Endothelial cell of umbilical vein (primary cell): ENCODE data around the gene RLN1. TPM values are rescaled to one million over a fixed set of nuclear protein-coding genes. Genes with fewer than 3 reads are reported as not detected.

Experiments
- BruUV-seq: library from RNA; stranded (reverse); fragments of 400-500 nt; replicated peaks from 2 replicates; lab custom pipeline; 2021; lab: Mats Ljungman, UMichigan
- CTCF ChIA-PET: fragments of 300-600, 350-600 bp; sonication (Branson Sonifier 250); formaldehyde crosslinking; loops from one replicate; lab custom pipeline; 2021; ENCODE audit warnings: antibody characterized with exemption, inconsistent platforms; lab: Charles Lee
- POLR2A ChIA-PET: fragments of 300-600, 350-600 bp; sonication (Branson Sonifier 250); formaldehyde crosslinking; loops from one replicate; lab custom pipeline; 2021; ENCODE audit warnings: antibody characterized with exemption, inconsistent platforms; lab: Charles Lee
- DNase-seq: peaks from one replicate; pipeline ENCODE4 v3.0.0-alpha.2; 2011; ENCODE audit warnings: low read depth, low spot score
- FAIRE-seq: peaks from 2 replicates; lab custom pipeline; 2011; peaks lifted over from hg19 to GRCh38; lab: Jason Lieb, UNC
- H2AFZ ChIP-seq: 2 replicates; pipeline ENCODE4 v1.6.0; 2012; ENCODE audit warnings: low read depth, low read length, control low read depth, inconsistent platforms
- H3K27ac ChIP-seq: 2 replicates; pipeline ENCODE4 v1.5.1; 2011; ENCODE audit warnings: low read depth, mild to moderate bottlenecking, control low read depth, low read length, moderate library complexity; ENCODE audit not compliant: insufficient read depth
- H3K27me3 ChIP-seq, 2 experiments: 2 replicates each; pipeline versions ENCODE4 v1.6.0 to v1.6.1; 2011; ENCODE audit warnings: low read length in 2 of 2, mixed read lengths in 1 of 2; ENCODE audit not compliant: control insufficient read depth in 2 of 2, insufficient read depth in 2 of 2
- H3K36me3 ChIP-seq, 2 experiments: 2 replicates in 1 of 2; 3 replicates in 1 of 2; pipeline ENCODE4 v1.5.1; 2011; ENCODE audit warnings: low read length in 2 of 2, mild to moderate bottlenecking in 1 of 2, moderate library complexity in 1 of 2; ENCODE audit not compliant: control insufficient read depth in 2 of 2, insufficient read depth in 2 of 2; ENCODE audit errors: extremely low read depth in 1 of 2
- H3K4me1 ChIP-seq: 3 replicates; pipeline ENCODE4 v1.5.1; 2011; ENCODE audit warnings: mild to moderate bottlenecking, low read length; ENCODE audit not compliant: control insufficient read depth, insufficient read depth; ENCODE audit errors: extremely low read depth
- H3K4me2 ChIP-seq: 2 replicates; pipeline ENCODE4 v1.6.1; 2011; ENCODE audit warnings: low read length, control low read depth, mixed read lengths; ENCODE audit not compliant: insufficient read depth
- H3K4me3 ChIP-seq, 3 experiments: fragments of 200-600 bp in 1 of 3; sonication (generic), shearing (Covaris generic) in 1 of 3; replicated peaks in 1 of 3; 2 replicates each; pipeline ENCODE4 v1.5.1; 2011 to 2016; ENCODE audit warnings: control low read depth in 3 of 3, low read length in 3 of 3, mild to moderate bottlenecking in 2 of 3, inconsistent platforms in 1 of 3, low read depth in 1 of 3, moderate library complexity in 1 of 3; ENCODE audit not compliant: insufficient read depth in 1 of 3
- H3K79me2 ChIP-seq: 2 replicates; pipeline ENCODE4 v1.6.0; 2012; ENCODE audit warnings: low read length, inconsistent platforms; ENCODE audit not compliant: control insufficient read depth, insufficient read depth
- H3K9ac ChIP-seq: replicated peaks from 2 replicates; pipeline ENCODE3; 2011; ENCODE audit warnings: low read length, control low read depth; ENCODE audit not compliant: insufficient read depth; ENCODE audit errors: extremely low read depth
- H3K9me1 ChIP-seq: replicated peaks from 3 replicates; pipeline ENCODE4 v1.6.0; 2011; ENCODE audit warnings: mild to moderate bottlenecking, low read length; ENCODE audit not compliant: control insufficient read depth, insufficient read depth; ENCODE audit errors: extremely low read depth
- H3K9me3 ChIP-seq: replicated peaks from 2 replicates; pipeline ENCODE4 v1.5.1; 2012; ENCODE audit warnings: low read length, inconsistent platforms; ENCODE audit not compliant: control insufficient read depth, insufficient read depth
- H4K20me1 ChIP-seq: replicated peaks from 2 replicates; pipeline ENCODE3; 2011; ENCODE audit warnings: mild to moderate bottlenecking, low read length; ENCODE audit not compliant: control insufficient read depth, insufficient read depth; ENCODE audit errors: extremely low read depth
- EZH2 ChIP-seq: IDR thresholded peaks from 2 replicates; pipeline ENCODE4 v1.6.1; 2012; ENCODE audit warnings: borderline replicate concordance, low read depth, mild to moderate bottlenecking, moderate library complexity, low read length, inconsistent platforms; ENCODE audit not compliant: severe bottlenecking
- FOS ChIP-seq: IDR thresholded peaks from 2 replicates; pipeline ENCODE4 v1.6.1; 2011; ENCODE audit warnings: mild to moderate bottlenecking, low read length, moderate library complexity, borderline replicate concordance; ENCODE audit not compliant: insufficient read depth
- GATA2 ChIP-seq: IDR thresholded peaks from 2 replicates; pipeline ENCODE4 v1.7.0; 2011; ENCODE audit warnings: low read depth, mild to moderate bottlenecking, moderate library complexity, mixed read lengths, low read length; ENCODE audit not compliant: insufficient read length, insufficient read depth
- JUN ChIP-seq: IDR thresholded peaks from 2 replicates; pipeline ENCODE4 v1.6.1; 2011; ENCODE audit warnings: borderline replicate concordance, low read depth; ENCODE audit not compliant: insufficient read length, insufficient read depth
- MYC ChIP-seq: IDR thresholded peaks from one replicate; pipeline ENCODE4 v1.6.1; 2011; ENCODE audit warnings: mild to moderate bottlenecking, low read depth, low read length
- POLR2A ChIP-seq: IDR thresholded peaks from 2 replicates; pipeline ENCODE4 v1.6.1; 2012; ENCODE audit warnings: low read depth, mild to moderate bottlenecking, control low read depth, low read length
- POLR2AphosphoS5 ChIP-seq: IDR thresholded peaks from 2 replicates; pipeline ENCODE4 v1.6.1; 2012; ENCODE audit warnings: low read depth, mild to moderate bottlenecking, control low read depth, low read length, moderate library complexity; ENCODE audit not compliant: insufficient read depth
- dilution Hi-C: fragments of 300-500 bp; cut with MboI; formaldehyde crosslinking; loops from one replicate; pipeline ENCODE4 v1.15.0; 2019; ENCODE audit warnings: low sequenced_read_pairs; ENCODE audit not compliant: extremely low pct_ligation_motif_present
- intact Hi-C: fragments of 100-400 bp; cut with micrococcal nuclease; formaldehyde crosslinking; loops from one replicate; pipeline ENCODE4 v1.10.0; 2022
- polyA plus RNA-seq, 4 experiments: library from polyadenylated mRNA; depleted of rRNA in 3 of 4; stranded (reverse) in 3 of 4; unstranded in 1 of 4; fragments of >200 nt; gene quantifications; 2 replicates each; pipeline versions ENCODE4 v1.2.1 to v1.2.3, GENCODE V29; 2011 to 2012; ENCODE audit warnings: missing spikeins in 1 of 4
- total RNA-seq: library from RNA; stranded (reverse); gene quantifications from 2 replicates; pipeline ENCODE4 v1.2.3, GENCODE V29; 2021
- TF ChIP-seq, protein P1 (sequence below): IDR thresholded peaks from 2 replicates; pipeline ENCODE4 v1.6.1; 2011; ENCODE audit not compliant: insufficient read depth, insufficient read length
- TF ChIP-seq, protein P2 (sequence below), 2 donors: IDR thresholded peaks; 1 replicate in 1 of 2; 2 replicates in 1 of 2; pipeline ENCODE4 v1.5.1; 2011; ENCODE audit warnings: low read length in 2 of 2, mild to moderate bottlenecking in 2 of 2, moderate library complexity in 2 of 2, control low read depth in 1 of 2, inconsistent platforms in 1 of 2, low read depth in 1 of 2; ENCODE audit not compliant: insufficient read depth in 1 of 2; ENCODE audit errors: extremely low read depth in 1 of 2

The RLN1 gene
- total and polyA plus RNA-seq, 2 donors (not counting 3 experiments of a cell fraction or from before 2014, with no cell fraction given), result not detected

DNA sequence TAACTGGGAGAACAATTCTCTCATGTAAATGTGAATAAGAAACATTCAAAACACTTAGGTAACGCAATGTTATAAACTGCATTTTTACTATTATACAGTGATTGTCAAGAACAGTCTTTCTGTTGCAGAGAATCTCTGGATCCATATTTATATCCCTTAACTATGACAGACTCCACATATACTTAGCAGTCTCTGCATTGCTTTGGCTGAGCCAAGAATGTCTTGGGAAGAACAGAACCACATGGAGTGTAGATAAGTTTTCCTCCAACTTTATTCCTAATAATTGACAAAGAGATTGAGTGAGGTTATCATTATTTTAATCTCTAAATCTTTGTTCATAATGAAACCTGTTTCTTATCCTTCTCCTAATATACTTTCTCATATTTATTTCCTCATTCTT, 15.6 kb upstream of the RLN1 start:
- no peaks in the 10 kb centered on the region for H3K79me2 ChIP-seq
- H3K4me1 ChIP-seq, result no peaks in the 10 kb centered on the region
- no peaks in the 10 kb centered on the region for H3K9me3 ChIP-seq
- POLR2A ChIA-PET, result no interaction called here
- CTCF ChIA-PET, result no interaction called here
- dilution Hi-C loops, result no loop called here
- H3K27ac ChIP-seq, result no peak overlapping the region
- H3K4me3 ChIP-seq, result no peak overlapping the region
- DNase-seq, result no peak
- BruUV-seq, result no TSS peak
- no peak for FAIRE-seq
- H3K36me3 ChIP-seq, result no peaks in the 10 kb centered on the region
- TF ChIP-seq POLR2A (no peak), MYC (no peak)
- TF ChIP-seq, protein P1, sequence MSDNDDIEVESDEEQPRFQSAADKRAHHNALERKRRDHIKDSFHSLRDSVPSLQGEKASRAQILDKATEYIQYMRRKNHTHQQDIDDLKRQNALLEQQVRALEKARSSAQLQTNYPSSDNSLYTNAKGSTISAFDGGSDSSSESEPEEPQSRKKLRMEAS, result no peak
- TF ChIP-seq, protein P2, sequence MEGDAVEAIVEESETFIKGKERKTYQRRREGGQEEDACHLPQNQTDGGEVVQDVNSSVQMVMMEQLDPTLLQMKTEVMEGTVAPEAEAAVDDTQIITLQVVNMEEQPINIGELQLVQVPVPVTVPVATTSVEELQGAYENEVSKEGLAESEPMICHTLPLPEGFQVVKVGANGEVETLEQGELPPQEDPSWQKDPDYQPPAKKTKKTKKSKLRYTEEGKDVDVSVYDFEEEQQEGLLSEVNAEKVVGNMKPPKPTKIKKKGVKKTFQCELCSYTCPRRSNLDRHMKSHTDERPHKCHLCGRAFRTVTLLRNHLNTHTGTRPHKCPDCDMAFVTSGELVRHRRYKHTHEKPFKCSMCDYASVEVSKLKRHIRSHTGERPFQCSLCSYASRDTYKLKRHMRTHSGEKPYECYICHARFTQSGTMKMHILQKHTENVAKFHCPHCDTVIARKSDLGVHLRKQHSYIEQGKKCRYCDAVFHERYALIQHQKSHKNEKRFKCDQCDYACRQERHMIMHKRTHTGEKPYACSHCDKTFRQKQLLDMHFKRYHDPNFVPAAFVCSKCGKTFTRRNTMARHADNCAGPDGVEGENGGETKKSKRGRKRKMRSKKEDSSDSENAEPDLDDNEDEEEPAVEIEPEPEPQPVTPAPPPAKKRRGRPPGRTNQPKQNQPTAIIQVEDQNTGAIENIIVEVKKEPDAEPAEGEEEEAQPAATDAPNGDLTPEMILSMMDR (IDR thresholded peaks at IDR 0.05; ENCODE audit: extremely low read depth in 1 of 2, insufficient read depth in 1 of 2, low read depth in 1 of 2, low read length in 2 of 2), result no peak
- H3K9me1 ChIP-seq, result no peaks in the 10 kb centered on the region
- intact Hi-C loops, result no loop called here
- H2AFZ ChIP-seq, result no peak overlapping the region
- H3K4me2 ChIP-seq, result no peak overlapping the region
- no peaks in the 10 kb centered on the region for H4K20me1 ChIP-seq
- no peaks in the 10 kb centered on the region for H3K27me3 ChIP-seq
- no peak overlapping the region for H3K9ac ChIP-seq

DNA sequence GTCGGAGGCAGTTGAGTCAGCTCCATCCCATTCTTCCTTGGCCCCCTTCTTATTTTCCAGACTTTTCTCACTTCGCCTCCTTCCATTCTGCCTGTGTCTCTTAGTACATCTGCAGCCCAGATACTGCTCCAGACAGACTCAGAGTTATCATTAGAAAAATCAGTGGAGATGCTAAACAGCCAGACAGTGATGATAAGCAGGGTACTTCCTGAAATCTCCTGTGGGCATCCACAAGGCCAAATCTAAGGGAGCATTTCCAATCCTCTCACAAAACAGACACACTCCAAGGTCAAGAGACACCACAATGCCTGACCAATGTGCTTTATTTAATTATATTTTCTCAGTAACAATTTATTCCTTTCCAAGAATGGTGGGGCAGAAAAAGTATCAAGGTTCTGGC, 14.5 kb upstream of the RLN1 start:
- Histone ChIP-seq H3K9ac (no peak overlapping the region), H4K20me1 (no peaks in the 10 kb centered on the region), H3K36me3 (no peaks in the 10 kb centered on the region), H3K79me2 (no peaks in the 10 kb centered on the region), H2AFZ (no peak overlapping the region), H3K9me1 (no peaks in the 10 kb centered on the region), H3K4me2 (no peak overlapping the region), H3K4me3 (no peak overlapping the region), H3K4me1 (no peaks in the 10 kb centered on the region), H3K27ac (no peak overlapping the region), H3K9me3 (no peaks in the 10 kb centered on the region), H3K27me3 (no peaks in the 10 kb centered on the region)
- TF ChIP-seq MYC, result no peak
- no peak for TF ChIP-seq POLR2A
- TF ChIP-seq GATA2, result no peak
- TF ChIP-seq, protein P2 (IDR thresholded peaks at IDR 0.05; ENCODE audit: extremely low read depth in 1 of 2, insufficient read depth in 1 of 2, low read depth in 1 of 2, low read length in 2 of 2), result no peak
- TF ChIP-seq JUN, result no peak
- TF ChIP-seq, protein P1, result no peak
- no peak for TF ChIP-seq EZH2
- no peak for TF ChIP-seq FOS
- TF ChIP-seq POLR2AphosphoS5, result no peak
- dilution Hi-C loops, result no loop called here
- no TSS peak for BruUV-seq
- CTCF ChIA-PET, result no interaction called here
- POLR2A ChIA-PET, result no interaction called here
- FAIRE-seq, result no peak
- intact Hi-C loops, result no loop called here
- no peak for DNase-seq
